ENCODE data around the gene WSB2. TPM values are rescaled to one million over a fixed set of nuclear protein-coding genes. Genes with fewer than 3 reads are reported as not detected.

WSB2 gene
- total and polyA plus RNA-seq, 2 of the 8 experiments (the other 6 are each of a cell fraction or from before 2014, with no cell fraction given): 47.5 to 58.2 TPM

DNA sequence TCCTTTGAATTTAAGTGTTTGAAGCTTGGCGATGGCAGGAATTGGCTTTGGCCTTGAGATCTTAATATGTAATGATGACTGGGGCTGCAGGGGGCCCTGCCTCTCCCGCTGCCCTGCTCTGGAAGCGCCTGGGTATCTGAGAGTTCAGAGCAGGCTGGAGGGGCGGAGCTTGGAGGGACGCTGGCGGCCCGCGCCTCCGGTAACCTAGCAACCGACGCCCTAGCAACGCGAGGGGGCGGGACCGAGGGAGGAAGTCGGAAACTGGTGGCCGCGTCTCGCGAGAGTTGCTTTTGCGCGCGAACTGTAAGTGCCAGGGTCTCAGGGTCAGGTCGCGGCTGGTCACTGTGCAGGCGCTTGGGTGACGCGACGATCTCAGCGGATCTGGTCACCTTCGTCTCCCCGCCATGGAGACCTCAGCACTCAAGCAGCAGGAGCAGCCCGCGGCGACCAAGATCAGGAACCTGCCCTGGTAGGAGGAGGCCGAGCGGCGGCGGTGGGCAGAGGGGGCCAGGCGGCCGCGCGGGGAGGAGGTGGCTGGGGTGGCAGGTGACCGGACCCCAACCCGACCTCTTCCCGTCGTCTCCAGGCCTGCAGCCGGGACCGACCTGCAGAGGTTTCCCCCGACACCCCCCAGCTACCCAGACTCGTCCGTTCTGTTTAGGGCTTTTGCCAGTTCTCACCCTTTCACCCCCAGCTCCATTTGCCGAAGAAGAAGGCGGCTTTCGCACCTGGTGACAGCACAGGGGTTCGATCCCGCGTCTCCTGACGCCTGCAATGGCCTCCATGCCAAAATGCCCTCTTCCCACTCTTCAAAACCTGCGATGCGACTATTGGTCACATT is 44.3 kb downstream of the WSB2 start, which contains the start of gene RFC5:
Gene RFC5 (plus strand): TSS at position 280 of the 841 bp plus-strand sequence. CDS start 125 bp downstream, at position 405.
- Histone ChIP-seq H3K14ac (ENCODE audit: insufficient read length) (no peak within 1 kb of the TSS), H3K9me3 (ENCODE audit: insufficient read depth in 2 of 2, low read depth in 1 of 2, low read length in 1 of 2) (no peaks in the 10 kb centered on the region), H3K36me3 (ENCODE audit: control insufficient read depth in 2 of 4, insufficient read depth in 4 of 4, low read length in 3 of 4) (peaks cover 8 to 30% (median 23%) of the 10 kb centered on the region in 4 experiments), H2BK15ac (ENCODE audit: low read length) (no peak within 1 kb of the TSS), H3K4ac (replicated peaks; ENCODE audit: insufficient read length, low read depth, low read length) (no peak within 1 kb of the TSS), H4K20me1 (replicated peaks in 1 of 2; ENCODE audit: control insufficient read depth in 1 of 2, insufficient read depth in 2 of 2, low read length in 2 of 2) (no peaks in the 10 kb centered on the region), H2BK12ac (ENCODE audit: low read depth, low read length) (no peak within 1 kb of the TSS), H3K23ac (ENCODE audit: insufficient read length) (no peak within 1 kb of the TSS), H2BK120ac (replicated peaks; ENCODE audit: low read depth, low read length) (no peak within 1 kb of the TSS), H3K27ac (ENCODE audit: low read depth, low read length) (peak within 1 kb of the TSS; percentile 78; the same call in 1 of the 2 replicates), H2BK20ac (ENCODE audit: low read length) (no peak within 1 kb of the TSS), H2AK5ac (ENCODE audit: low read depth, low read length) (no peak within 1 kb of the TSS), H3K79me1 (ENCODE audit: low read depth, low read length) (no peaks in the 10 kb centered on the region), H3K79me2 (ENCODE audit: control insufficient read depth in 1 of 2, insufficient read depth in 2 of 2, low read length in 2 of 2) (peaks cover 8 to 16% of the 10 kb centered on the region in 2 experiments; a peak in 3 of 4 replicates), H3K9ac (replicated peaks in 1 of 4; ENCODE audit: extremely low read depth in 1 of 4, low read depth in 3 of 4, low read length in 3 of 4) (peak within 1 kb of the TSS; percentile 84 to 95 (median 92)), H3K23me2 (ENCODE audit: low read depth, low read length) (peaks cover 3% of the 10 kb centered on the region), H2BK5ac (ENCODE audit: low read depth, low read length) (peak within 1 kb of the TSS; percentile 92), H3K4me2 (ENCODE audit: insufficient read depth in 1 of 2, low read depth in 2 of 2, low read length in 2 of 2) (peak within 1 kb of the TSS; percentile 75 to 84), H3K4me3 (ENCODE audit: extremely low read depth in 1 of 4, insufficient read depth in 2 of 4, low read depth in 3 of 4, low read length in 4 of 4) (peak within 1 kb of the TSS; percentile 70 to 97 (median 90)), H4K8ac (ENCODE audit: extremely low read depth, insufficient read depth, low read length) (peak within 1 kb of the TSS; percentile 95), H4K5ac (ENCODE audit: insufficient read length, low read depth, low read length) (peak within 1 kb of the TSS; percentile 82), H3K4me1 (replicated peaks in 1 of 4; ENCODE audit: control insufficient read depth in 3 of 4, insufficient read depth in 4 of 4, low read length in 3 of 4) (no peaks in the 10 kb centered on the region; a peak in 1 of 7 replicates), H2AFZ (ENCODE audit: low read length) (peak within 1 kb of the TSS; percentile 47), H3K27me3 (replicated peaks in 1 of 4; ENCODE audit: control insufficient read depth in 3 of 4, extremely low read depth in 1 of 4, insufficient read depth in 3 of 4, low read length in 3 of 4) (no peaks in the 10 kb centered on the region), H4K91ac (replicated peaks; ENCODE audit: insufficient read length, low read length) (no peak within 1 kb of the TSS), H3K18ac (ENCODE audit: extremely low read depth, low read length) (0 out of 2 replicates have a peak within 1 kb of the TSS, but pooled peaks have one; percentile 68), H3K56ac (replicated peaks; ENCODE audit: insufficient read length, low read depth, low read length) (peak within 1 kb of the TSS; percentile 52)
- 3% methylated on average over 61 of the region's 61 CpGs; no CpG with 5 or more reads in 1 of the 2 experiments for WGBS, 2 experiments (ENCODE audit: extremely low coverage in 1 of 2, insufficient coverage in 1 of 2, insufficient read length in 1 of 2, insufficient replicate concordance in 2 of 2, low coverage in 1 of 2, low lambda C conversion rate in 2 of 2, missing lambda C conversion rate in 1 of 2)
- ChIA-PET CTCF (ENCODE audit: partially characterized antibody) (interaction anchor here (0.6 to 2.9 kb wide), 12 partner anchors 14 to 396 kb away, joined by 3 to 16 read pairs (median 3); no protein-coding TSS in a partner anchor), POLR2A (ENCODE audit: partially characterized antibody) (interaction anchor here (0.7 to 9.0 kb wide), 11 partner anchors 10 to 360 kb away, joined by 3 to 113 read pairs (median 3); partner anchors contain the start of genes SUDS3 and WSB2)
- FAIRE-seq: no peak
- peak; percentile 94 to 99 for DNase-seq (ENCODE audit: low read depth in 1 of 2, low spot score in 2 of 2)
- TF ChIP-seq POLR2AphosphoS5 (IDR thresholded peaks at IDR 0.05; ENCODE audit: low read depth, low read length) (peak; percentile 90), RNF2 (IDR thresholded peaks at IDR 0.05; ENCODE audit: borderline replicate concordance, low read depth, low read length, missing control alignments, poor library complexity, severe bottlenecking) (no peak), SP4 (IDR thresholded peaks at IDR 0.05; ENCODE audit: low read length) (no peak), TBP (IDR thresholded peaks at IDR 0.05; ENCODE audit: low read depth, low read length) (peak; percentile 90), TAF7 (optimal IDR thresholded peaks at IDR 0.05; ENCODE audit: borderline replicate concordance, low read depth, low read length) (peak; percentile 74), BCL11A (IDR thresholded peaks at IDR 0.05; ENCODE audit: low read depth in 2 of 2, low read length in 2 of 2) (no peak), EZH2 (IDR thresholded peaks at IDR 0.05; ENCODE audit: low read depth, low read length, severe bottlenecking) (no peak), CBX8 (IDR thresholded peaks at IDR 0.05; ENCODE audit: borderline replicate concordance, low read depth, low read length) (no peak), SUZ12 (IDR thresholded peaks at IDR 0.05; ENCODE audit: low read length) (no peak), JUND (IDR thresholded peaks at IDR 0.05; ENCODE audit: low read length) (no peak)
